Hindlimb muscle (tissue), 1 donor: ENCODE measurements around the gene APEH. TPM values are rescaled to one million over a fixed set of nuclear protein-coding genes. Genes with fewer than 3 reads are reported as not detected.

ENCODE experiments used
- DNase-seq: peaks from one replicate; pipeline ENCODE4 v3.0.0-alpha.2; 2013
- polyA plus RNA-seq: library from polyadenylated mRNA; unstranded; fragments of 120-200 nt; gene quantifications from one replicate; pipeline ENCODE4 v1.2.1, GENCODE V29; 2013; ENCODE audit not compliant: insufficient read length

Gene APEH
- 66.4 TPM for polyA plus RNA-seq

DNA sequence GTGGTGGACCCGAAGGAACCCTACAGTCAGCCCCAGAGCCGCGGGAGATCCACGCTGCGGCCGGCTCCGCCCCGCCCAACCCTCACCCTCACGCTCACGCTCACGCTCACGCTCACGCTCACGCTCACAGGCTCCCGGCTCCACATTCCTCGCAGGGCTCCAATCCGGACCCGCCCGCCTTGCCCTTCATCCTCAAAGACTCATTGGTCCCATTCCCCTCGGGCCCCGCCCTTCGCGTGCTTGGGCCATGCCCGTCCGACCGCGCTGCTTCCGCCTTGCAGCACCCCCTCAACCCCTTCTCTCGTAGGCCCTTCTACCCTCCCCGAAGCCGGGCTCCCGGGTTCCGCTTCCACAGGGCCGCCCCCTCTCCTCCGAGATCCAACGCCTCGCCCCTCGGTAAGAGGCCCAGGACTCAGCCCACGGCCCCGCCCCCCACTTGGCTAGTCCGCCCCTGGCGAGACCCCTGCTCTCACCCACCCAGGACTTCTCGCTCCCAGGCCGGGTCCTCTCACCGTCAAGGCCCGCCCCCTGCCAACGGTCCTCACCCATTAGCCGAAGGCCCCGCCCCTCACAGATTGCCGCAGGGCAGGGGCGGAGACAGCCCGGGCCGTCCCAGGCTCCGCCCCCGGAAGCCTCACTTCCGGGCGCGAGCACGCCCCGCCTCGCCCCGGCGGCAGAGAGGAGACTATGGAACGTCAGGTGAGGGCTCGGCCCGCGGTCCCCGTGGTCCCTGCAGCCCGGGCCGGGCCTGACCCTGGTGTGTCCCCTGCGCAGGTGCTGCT, at the start of gene APEH:
Gene APEH (plus strand): TSS at position 637 of the 782 bp plus-strand sequence. CDS start 51 bp downstream, at position 688.
- DNase-seq = peak; percentile 92

DNA sequence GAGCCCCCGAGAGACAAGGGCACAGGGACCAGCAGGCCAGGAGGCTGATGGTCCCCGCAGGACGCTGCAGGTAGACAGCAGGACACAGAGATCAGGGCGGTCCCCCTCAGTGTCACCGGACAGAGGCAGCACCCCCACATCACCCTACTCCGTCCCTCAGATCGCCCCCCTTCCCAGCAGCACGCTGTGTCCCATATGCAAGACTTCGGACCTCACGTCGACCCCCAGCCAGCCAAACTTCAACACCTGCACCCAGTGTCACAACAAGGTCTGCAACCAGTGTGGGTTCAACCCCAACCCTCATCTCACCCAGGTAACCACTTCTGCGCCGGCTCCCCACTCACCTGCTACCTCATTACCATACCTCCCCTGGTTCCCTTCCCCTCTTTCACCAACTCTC, 49.1 kb upstream of the APEH start:
- DNase-seq = no peak

DNA sequence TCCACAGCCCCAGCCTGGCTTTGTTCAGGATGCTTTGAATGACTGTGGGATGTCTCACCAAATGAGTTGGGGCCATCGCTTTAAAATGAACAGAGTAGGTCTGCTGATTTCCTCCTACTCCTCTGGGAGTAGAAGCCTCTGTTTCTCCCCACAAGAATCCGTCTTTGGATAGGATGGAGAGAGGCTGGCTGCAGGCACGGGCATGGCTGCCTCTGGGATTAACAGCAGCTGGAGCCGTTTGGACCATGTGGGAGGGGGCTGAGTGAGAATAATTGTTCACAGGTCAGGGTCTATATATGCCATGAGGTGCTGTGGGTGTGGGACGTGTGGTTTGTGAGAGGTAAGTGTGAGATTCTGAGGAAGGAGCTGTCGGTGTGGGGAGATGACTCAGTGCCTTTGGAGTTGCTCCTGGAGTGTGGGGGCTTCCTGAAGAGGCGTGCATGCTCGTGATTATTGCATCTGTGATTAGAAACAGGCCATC, 48.0 kb upstream of the APEH start:
- no peak for DNase-seq

DNA sequence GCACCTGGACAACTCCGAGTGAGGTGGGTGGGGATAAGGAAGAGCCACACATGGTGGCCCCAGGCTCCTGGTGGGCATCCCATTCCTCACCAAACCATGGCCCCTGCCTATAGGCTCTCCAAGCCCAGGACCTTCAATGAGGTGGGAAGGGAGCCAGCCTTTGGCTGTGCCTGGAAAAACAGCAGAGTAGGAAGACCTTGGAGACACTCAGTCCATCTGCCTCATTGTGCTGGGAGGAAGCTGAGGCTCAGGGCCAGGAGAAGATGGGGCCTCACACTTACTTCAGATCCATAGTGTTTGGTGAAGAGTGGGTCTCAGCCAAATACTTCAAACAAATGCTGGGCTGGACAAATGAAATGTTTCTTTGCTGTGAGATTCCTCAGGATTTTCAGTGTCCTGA, 47.4 kb upstream of the APEH start:
- no peak for DNase-seq

DNA sequence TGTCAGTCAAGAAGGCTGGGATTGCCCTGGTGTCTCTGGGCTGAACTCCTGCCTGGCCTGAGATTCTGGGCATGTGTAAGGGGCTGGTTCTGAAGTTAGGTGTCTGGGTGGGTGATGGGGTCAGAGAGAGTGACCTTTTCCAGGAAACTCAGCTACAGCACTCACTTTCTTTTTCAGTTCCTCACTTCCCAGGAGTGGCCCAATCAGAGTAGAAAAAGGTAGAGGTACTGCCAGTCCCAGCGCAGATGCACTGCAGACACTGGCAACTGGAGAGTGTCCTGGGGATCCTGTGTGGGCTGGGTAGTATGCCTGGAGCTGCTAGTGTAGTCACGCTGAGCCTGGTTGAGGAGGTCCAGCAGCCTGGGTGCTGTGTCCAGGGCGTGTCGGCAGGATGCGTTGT, 46.5 kb upstream of the APEH start:
- no peak for DNase-seq

DNA sequence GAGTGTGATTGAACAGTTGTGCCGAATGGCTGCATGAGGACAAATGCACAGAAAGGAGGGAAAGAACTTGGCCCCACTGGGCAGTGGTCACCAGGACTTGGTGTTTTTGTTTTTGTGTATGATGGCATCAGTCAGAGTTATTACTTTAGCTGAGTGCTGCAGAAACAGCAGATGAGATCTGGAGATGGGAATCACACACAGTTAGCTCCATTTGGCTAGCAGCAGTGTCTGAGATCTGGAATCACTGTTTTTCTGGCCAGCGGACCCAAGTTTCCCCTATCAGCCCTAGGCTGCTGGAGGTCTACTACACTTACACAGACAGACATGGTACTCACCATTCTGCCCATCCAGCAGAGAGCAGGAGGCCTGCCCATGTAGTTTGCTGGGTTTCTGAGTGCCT, 45.9 kb upstream of the APEH start:
- no peak for DNase-seq

DNA sequence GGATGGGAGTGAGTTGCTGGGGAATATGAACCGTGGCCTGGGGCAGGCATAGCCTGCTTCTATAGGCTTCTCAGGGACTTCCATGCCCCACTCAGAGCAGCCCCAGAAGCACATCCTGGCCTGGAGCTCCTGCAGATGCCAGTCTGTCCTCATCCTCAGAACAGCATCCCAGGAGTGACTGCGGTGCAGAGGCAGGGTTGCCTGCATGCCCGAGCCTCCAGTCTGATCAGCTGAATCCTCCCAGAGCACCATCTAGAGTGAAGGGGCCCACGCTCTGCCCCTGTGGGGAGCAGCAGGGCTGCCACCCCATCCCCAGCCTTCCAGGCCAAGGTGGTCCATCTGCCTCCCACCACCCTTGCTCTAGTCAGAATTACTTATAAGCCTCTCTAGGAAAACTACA, 44.7 kb upstream of the APEH start:
- DNase-seq = no peak

DNA sequence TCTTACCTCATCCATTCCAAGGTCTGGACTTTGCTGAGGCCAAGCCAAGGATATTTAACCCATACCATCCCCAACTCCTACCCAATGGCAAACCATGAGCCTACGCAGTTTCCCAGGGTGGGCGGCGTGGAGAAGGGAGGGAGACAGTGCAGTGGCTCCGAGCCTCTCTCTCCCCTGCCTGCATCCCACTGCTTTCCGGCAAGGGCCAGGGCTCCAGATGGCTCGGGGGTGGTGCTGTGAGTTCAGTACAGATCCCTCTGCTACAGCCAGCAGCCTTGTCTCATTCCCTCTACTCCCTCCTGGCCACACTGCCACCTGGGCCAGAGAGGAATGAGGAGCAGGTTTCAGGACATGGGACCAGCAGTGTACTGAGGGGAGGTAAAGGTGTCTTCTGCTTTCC, 44.3 kb upstream of the APEH start:
- DNase-seq = no peak

DNA sequence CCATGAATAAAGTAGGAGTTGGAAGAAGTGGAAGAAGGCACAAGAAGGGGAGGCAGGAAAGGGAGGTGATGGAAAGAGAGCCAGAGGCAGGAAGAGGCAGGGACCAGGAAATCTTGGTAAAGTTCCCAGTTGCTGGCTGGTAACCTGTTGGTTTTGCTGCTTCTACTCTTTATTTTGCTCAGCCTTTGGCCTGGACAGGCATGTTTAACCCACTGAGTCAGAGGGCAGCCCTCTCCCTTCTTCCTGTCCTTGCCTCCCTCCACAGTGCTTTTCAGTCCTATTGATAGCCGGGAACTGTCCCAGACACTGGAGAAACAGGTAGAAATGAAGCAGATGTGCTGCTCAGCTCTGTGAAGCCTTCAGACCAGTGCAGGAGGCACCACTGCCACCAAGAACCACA, 43.4 kb upstream of the APEH start:
- no peak for DNase-seq

DNA sequence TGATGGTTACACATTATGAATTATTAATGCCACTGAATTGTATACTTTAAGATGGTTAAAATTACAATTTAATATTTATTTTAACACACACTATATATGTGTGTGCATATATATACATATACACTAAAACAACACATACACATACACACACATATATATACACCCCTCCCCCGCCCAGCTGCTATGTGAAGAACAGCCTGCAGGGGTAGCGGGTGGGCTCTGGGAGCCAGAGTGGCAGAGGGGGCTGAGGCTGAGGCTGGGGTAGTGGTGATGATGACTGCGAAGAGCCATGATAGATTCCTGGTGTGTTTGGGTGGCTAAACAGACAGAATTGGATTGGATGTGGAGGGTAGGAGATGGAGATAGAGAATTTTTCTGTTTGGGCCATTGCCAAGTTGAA, 39.4 kb upstream of the APEH start:
- no peak for DNase-seq

DNA sequence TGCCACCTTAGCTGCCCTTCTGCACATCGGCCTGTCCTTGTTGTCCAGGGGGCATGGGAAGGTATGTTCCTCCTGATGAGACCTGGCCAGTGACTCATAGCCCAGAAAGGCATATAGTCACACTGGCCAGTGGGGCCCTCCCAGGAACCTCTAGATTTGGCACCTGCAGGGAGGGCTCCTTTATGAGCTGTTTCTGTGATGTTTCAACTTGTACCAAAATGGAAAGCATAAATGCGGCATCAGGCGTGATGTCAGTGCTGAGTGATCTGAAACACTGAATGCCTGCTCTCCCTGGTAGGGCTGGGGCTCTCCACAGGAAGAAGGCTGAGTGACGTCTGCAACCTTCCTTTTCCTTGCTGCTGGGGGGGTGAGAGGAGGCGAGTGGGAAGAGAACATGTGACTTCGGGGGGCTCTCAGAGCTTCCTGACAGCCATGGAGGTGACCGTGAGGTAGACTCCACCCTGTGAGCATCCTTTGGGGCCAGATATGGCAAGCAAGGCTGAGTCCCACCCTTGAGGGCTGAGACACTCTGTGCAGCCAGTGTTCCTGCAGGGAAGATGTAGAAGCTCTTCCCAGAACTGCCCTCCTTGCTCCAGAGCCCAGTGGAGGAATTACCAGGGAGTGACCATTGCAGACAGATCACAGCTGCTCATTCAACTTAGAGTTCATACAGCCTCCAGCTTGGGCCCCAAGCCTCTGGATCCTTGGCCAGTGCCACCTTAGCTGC, 37.1 kb upstream of the APEH start:
- no peak for DNase-seq

DNA sequence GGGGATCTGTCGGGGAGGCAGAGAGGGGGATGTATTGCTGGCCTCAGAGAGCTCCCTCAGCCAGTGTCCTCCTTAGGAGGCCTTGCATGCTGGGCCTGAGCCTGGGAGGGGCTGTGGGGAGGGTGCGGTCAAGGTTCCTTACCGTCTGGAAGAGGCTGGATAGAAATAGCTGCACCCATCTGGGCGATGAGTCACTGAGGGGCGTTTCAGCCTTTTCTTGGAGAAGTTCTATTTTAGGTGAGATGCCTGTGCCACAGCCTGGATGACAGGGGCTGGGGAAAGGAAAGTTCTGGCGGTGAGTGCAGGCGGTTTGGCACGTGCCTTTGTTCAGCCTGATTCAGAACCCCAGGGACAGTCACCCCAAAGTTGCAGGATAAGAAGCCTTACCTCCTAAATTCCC, 35.7 kb upstream of the APEH start:
- no peak for DNase-seq

DNA sequence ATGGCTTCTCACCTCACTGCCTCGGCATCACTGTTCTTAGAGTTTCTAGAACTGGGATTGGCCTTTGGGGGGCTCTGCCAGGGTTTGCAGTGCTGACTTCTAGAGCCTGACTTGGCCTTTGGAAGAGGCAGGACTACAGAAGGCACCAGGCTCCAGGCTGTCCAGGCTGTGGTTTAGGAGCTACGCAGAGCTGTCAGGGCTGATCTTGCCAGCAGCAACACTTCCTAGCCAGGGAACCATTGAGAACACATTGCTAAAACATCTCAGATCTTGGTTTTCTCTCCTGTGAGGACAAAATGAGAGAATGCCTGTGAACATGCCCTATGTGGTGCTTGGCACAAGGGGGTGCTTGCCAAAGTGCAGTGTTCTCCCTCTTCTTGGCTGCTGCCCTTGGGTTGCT, 34.6 kb upstream of the APEH start:
- DNase-seq = no peak

DNA sequence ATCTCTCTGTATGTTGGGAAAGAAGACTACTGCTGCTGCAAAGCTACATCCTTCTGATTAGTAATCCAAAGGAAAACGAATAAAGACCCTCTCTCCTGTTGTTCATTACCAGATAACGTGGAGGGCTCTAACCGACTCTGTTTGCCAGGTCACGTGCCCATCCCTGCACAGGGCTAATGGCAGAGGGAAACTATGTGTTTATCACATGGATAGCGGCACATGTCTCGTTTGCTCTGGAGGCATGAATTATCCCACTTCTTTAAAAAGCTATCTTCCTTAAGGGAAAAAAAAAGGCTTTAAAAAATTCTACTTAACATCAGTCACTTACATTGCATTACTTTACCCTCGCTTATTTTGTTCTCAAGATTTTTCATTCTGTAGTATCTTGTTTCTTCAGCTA, 32.9 kb upstream of the APEH start:
- DNase-seq = no peak

DNA sequence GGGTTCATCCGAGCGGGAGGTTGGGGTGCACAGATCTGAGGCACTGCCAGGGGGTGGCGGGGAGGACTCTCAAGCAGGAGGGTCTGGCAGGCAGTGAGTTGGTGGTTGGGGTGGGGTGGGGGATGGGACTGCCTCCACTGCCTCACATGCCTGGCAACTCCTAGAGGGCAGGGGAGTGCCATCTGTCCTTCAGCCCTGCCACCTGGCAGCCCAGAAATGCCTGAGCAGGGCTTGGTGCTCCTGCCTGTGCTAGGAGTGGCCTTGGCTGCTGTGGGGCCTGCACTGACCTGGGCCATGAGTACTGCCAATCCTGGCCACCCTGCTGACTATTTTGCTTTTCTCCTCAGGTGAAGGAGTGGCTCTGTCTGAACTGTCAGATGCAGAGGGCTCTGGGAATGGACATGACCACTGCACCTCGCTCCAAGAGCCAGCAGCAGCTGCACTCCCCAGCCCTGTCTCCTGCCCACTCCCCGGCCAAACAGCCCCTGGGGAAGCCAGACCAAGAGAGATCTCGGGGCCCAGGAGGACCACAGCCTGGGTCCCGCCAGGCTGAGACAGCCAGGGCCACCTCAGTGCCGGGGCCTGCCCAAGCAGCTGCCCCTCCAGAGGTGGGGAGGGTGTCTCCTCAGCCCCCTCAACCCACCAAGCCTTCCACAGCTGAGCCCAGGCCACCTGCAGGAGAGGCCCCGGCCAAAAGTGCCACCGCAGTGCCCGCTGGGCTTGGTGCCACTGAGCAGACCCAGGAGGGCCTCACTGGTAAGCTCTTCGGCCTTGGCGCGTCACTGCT, 32.0 kb upstream of the APEH start:
- DNase-seq = no peak

DNA sequence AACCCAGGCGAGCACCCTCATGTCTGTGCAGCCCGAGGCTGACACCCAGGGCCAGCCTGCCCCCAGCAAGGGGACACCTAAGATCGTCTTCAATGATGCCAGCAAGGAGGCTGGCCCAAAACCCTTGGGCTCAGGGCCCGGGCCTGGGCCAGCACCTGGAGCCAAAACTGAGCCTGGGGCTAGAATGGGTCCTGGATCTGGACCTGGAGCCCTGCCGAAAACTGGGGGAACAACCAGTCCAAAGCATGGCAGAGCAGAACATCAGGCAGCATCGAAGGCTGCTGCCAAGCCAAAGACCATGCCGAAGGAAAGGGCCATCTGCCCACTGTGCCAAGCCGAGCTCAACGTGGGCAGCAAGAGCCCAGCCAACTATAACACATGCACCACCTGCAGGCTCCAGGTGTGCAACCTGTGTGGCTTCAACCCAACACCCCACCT, 31.4 kb upstream of the APEH start:
- DNase-seq = no peak

DNA sequence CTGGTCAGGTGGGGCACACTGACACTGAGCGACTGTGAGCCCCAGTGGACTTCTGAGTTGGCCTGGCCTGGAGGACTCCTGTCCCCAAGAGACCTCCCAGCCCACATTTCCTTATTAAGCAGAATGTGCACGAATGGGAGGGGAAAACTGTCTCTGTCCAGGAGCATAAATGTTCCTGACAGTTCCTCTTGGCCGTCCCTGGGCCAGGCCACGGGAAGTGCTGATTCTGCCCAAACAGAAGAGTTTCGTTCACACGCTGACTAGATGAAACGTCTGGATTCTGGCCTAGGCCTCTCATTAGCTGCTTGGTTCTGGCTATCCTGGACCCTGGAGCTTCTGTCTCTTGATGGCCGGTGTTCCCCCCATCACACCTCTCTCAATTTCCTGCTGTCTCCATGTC, 29.5 kb upstream of the APEH start:
- DNase-seq = no peak

DNA sequence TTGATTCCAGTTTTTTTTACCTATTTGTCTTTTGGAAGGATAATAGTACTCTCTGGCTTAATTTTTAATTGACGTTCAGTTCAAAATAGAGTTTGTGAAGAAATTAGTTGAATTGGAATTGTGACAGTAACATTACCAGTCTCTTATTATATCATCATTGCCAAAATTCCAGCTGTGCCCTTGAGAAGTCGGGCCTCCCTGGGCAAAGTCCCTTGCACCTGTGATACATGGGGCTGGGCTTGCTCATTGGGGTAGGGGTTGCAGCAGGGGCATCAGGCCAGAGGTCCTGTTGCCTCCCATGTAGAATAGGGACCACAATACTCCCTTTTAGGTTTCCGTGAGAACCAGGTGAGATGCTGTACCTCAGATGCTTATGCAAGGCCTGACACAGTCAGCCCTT, 27.9 kb upstream of the APEH start:
- no peak for DNase-seq

DNA sequence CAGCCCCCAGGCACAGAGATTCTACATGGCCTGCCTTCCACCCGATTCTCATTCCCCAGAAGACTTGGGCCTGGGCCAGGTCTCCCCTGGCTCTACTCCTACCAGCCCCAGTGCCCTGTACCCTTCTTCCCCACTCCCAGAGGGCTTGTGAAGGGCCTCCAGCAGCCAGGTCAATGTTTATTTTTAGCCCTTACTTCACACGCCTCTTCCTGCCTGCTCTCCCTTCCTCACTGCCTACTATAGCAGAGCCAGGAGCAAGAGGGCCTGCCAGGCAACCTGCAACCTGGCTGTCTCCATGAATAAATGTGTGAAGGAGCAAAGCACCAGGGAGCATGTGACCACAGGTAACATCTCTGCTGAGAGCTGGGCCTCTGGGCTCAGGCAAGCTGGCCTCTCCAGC, 26.4 kb upstream of the APEH start:
- no peak for DNase-seq

DNA sequence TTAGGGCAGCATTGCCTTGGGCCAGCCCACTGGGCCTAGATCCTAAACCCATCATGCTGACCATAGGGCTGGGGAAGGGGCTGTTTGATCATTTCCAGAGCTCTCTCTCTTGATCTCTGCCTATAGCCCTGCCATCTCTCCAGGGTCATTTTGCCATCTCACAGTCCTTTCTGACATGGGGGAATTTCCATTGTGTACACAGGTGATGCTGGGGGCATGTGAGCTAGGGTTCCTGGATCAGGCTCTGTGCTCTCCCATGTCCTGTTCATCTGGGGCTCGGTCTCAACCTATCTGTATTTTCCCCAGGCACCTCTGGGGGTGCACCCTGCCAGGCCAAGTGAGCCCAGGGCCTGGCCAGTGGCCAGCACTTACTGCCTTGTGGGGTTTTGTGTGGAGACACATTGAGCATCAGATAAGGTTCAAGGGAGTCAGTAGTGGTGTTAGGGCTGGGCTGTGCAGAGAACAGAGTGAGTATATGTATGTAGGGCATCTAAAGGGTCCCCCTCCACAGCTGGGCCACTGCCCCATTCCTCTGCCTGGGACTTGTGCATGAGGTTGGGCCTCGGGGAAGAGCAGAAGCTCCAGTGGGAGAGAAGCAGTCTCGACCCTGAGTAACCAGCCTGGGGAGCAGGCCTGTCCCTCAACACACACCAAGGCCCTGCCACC, 25.7 kb upstream of the APEH start:
- no peak for DNase-seq

DNA sequence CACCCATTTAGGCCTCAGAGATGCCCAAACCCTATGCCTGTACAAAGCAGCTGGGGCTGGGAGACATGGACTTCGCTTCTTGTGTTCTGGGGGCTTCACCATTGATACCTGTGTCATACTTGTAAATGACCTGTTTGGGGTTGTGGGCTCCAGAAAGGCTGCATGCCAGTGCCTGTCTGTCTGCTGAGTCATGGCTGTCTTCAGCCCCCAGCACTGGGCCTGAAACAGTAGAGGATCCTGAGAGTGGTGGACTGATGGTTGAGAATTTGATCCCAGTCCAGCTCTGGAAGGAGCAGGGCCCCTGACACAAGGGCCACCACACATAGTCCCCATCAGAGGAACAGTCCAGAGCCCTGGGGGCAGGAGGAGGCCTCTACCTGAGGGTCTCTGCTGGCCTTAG, 24.6 kb upstream of the APEH start:
- no peak for DNase-seq

DNA sequence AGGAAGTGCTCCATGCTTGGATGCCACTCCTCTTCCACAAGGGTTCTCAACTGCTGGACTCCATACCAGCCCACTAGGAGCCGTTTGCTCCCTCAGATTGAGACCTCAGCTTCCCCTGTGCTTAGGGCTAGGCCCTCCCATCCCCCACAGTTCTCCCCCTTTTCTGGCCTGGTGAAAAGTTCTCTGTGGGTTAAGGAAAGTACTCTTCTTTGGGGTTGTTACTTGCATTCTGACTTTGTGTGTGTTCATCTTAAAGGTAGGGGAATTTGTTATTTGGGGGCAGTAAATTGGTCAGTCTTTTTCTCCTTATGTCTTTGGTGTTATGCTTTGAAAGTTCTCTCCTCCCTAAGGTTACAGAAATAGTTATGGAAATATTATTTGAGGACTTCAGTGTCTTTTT, 24.0 kb upstream of the APEH start:
- DNase-seq = no peak

DNA sequence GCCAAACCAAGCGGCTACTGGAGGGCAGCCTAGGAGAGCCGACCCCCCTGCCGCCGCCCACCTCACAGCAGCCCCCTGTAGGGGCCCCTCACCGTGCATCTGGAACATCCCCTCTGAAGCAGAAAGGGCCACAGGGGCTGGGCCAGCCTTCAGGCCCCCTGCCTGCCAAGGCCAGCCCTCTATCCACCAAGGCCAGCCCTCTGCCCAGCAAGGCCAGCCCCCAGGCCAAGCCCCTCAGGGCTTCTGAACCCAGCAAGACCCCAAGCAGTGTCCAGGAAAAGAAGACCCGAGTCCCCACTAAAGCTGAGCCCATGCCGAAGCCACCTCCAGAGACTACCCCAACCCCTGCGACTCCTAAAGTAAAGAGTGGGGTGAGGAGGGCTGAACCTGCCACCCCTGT, 23.5 kb upstream of the APEH start:
- no peak for DNase-seq
